Tibial nerve (tissue), 4 donors: ENCODE results near the gene LEUTX.

Experiments used
- EP300 ChIP-seq, 2 donors: sonication (generic); formaldehyde crosslinking; IDR thresholded peaks; one replicate each; pipeline ENCODE4 v1.6.1; 2017; ENCODE audit warnings: antibody characterized with exemption in 2 of 2, mild to moderate bottlenecking in 1 of 2
- TF ChIP-seq, protein P1 (sequence below), 5 experiments: fragments of 200-600 bp in 3 of 5; fragments of 450-650 bp in 2 of 5; sonication (generic) in 3 of 5; IDR thresholded peaks; one replicate each; pipeline ENCODE4 v1.5.1; 2016 to 2019; ENCODE audit warnings: antibody characterized with exemption in 5 of 5, mild to moderate bottlenecking in 3 of 5, moderate library complexity in 2 of 5

DNA sequence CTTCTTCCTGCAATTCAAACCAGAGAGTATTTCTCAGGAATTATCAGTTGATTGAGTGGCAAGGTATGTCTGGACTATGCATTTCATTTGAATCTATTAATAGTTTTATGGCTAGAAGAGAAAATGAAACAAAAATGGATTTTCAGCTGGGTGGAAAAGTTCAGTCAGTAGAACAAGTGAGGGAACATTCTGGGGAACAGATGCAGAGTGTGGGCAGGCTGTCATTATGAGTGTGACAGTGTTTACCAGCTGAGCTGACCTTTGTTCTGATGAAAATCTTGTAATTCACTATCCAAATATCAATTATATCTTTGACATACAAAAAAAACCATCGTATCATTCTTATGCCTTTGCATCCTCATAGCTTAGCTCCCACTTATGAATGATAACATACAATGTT is 38.3 kb upstream of the LEUTX start:
- TF ChIP-seq, protein P1, sequence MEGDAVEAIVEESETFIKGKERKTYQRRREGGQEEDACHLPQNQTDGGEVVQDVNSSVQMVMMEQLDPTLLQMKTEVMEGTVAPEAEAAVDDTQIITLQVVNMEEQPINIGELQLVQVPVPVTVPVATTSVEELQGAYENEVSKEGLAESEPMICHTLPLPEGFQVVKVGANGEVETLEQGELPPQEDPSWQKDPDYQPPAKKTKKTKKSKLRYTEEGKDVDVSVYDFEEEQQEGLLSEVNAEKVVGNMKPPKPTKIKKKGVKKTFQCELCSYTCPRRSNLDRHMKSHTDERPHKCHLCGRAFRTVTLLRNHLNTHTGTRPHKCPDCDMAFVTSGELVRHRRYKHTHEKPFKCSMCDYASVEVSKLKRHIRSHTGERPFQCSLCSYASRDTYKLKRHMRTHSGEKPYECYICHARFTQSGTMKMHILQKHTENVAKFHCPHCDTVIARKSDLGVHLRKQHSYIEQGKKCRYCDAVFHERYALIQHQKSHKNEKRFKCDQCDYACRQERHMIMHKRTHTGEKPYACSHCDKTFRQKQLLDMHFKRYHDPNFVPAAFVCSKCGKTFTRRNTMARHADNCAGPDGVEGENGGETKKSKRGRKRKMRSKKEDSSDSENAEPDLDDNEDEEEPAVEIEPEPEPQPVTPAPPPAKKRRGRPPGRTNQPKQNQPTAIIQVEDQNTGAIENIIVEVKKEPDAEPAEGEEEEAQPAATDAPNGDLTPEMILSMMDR (IDR thresholded peaks at IDR 0.05) = no peak
- TF ChIP-seq EP300 (IDR thresholded peaks at IDR 0.05) = no peak
